HG02884 (cell line): Measurements from ENCODE around the gene SMARCA4.

Experiments used
- ATAC-seq: cut with Tn5 transposase; IDR thresholded peaks from one replicate; pipeline ENCODE4 v1.9.1; 2021; ENCODE audit warnings: mild to moderate bottlenecking, moderate library complexity; ENCODE audit not compliant: unreplicated experiment

The SMARCA4 gene

GRCh38 chr19:11007385-11007784, 46.6 kb downstream of the SMARCA4 start:
- no peak for ATAC-seq

- ATAC-seq = no peak
Measured at GRCh38 chr19:11007962-11008532, 47.2 kb downstream of the SMARCA4 start.

- no peak for ATAC-seq
Measured at GRCh38 chr19:11010041-11010440, 49.2 kb downstream of the SMARCA4 start.

GRCh38 chr19:11012507-11012906, 51.7 kb downstream of the SMARCA4 start:
- ATAC-seq = no peak

GRCh38 chr19:11013771-11014170, 52.9 kb downstream of the SMARCA4 start:
- ATAC-seq = no peak

- no peak for ATAC-seq
Measured at GRCh38 chr19:11014403-11014911, 53.6 kb downstream of the SMARCA4 start.

GRCh38 chr19:11016631-11017030, 55.8 kb downstream of the SMARCA4 start:
- ATAC-seq = no peak

- no peak for ATAC-seq
Measured at GRCh38 chr19:11017275-11018035, 56.6 kb downstream of the SMARCA4 start.

GRCh38 chr19:11018179-11018578, 57.3 kb downstream of the SMARCA4 start:
- no peak for ATAC-seq

- ATAC-seq = no peak
Measured at GRCh38 chr19:11018763-11019162, 57.9 kb downstream of the SMARCA4 start.

GRCh38 chr19:11019262-11019661, 58.4 kb downstream of the SMARCA4 start:
- ATAC-seq = no peak

- no peak for ATAC-seq
Measured at GRCh38 chr19:11019824-11020223, 59.0 kb downstream of the SMARCA4 start.

- no peak for ATAC-seq
Measured at GRCh38 chr19:11020423-11020822, 59.6 kb downstream of the SMARCA4 start.

GRCh38 chr19:11020982-11021759, 60.3 kb downstream of the SMARCA4 start:
- no peak for ATAC-seq

GRCh38 chr19:11021760-11022144, 60.9 kb downstream of the SMARCA4 start:
- no peak for ATAC-seq

- no peak for ATAC-seq
Measured at GRCh38 chr19:11023016-11023415, 62.2 kb downstream of the SMARCA4 start.

GRCh38 chr19:11023710-11024109, 62.9 kb downstream of the SMARCA4 start:
- ATAC-seq = no peak

GRCh38 chr19:11024259-11024658, 63.4 kb downstream of the SMARCA4 start:
- no peak for ATAC-seq

- ATAC-seq = no peak
Measured at GRCh38 chr19:11025006-11025405, 64.2 kb downstream of the SMARCA4 start.

- ATAC-seq = no peak
Measured at GRCh38 chr19:11025445-11025844, 64.6 kb downstream of the SMARCA4 start.

GRCh38 chr19:11025997-11026396, 65.2 kb downstream of the SMARCA4 start:
- no peak for ATAC-seq

GRCh38 chr19:11027381-11027780, 66.6 kb downstream of the SMARCA4 start:
- no peak for ATAC-seq
